Tibial nerve (tissue), 3 donors: Measurements from ENCODE around the gene SLC47A1.

Experiments used
- POLR2A ChIP-seq, 2 donors: fragments of 450-650 bp; IDR thresholded peaks; one replicate each; pipeline ENCODE4 v1.6.1; 2017; ENCODE audit warnings: antibody characterized with exemption in 2 of 2, mild to moderate bottlenecking in 2 of 2, moderate library complexity in 2 of 2
- TF ChIP-seq, protein P1 (sequence below), 5 experiments: fragments of 200-600 bp in 3 of 5; fragments of 450-650 bp in 2 of 5; sonication (generic) in 3 of 5; IDR thresholded peaks; one replicate each; pipeline ENCODE4 v1.5.1; 2016 to 2019; ENCODE audit warnings: antibody characterized with exemption in 5 of 5, mild to moderate bottlenecking in 3 of 5, moderate library complexity in 2 of 5

- TF ChIP-seq, protein P1, sequence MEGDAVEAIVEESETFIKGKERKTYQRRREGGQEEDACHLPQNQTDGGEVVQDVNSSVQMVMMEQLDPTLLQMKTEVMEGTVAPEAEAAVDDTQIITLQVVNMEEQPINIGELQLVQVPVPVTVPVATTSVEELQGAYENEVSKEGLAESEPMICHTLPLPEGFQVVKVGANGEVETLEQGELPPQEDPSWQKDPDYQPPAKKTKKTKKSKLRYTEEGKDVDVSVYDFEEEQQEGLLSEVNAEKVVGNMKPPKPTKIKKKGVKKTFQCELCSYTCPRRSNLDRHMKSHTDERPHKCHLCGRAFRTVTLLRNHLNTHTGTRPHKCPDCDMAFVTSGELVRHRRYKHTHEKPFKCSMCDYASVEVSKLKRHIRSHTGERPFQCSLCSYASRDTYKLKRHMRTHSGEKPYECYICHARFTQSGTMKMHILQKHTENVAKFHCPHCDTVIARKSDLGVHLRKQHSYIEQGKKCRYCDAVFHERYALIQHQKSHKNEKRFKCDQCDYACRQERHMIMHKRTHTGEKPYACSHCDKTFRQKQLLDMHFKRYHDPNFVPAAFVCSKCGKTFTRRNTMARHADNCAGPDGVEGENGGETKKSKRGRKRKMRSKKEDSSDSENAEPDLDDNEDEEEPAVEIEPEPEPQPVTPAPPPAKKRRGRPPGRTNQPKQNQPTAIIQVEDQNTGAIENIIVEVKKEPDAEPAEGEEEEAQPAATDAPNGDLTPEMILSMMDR (IDR thresholded peaks at IDR 0.05): no peak
- TF ChIP-seq POLR2A (IDR thresholded peaks at IDR 0.05): no peak
Measured at GRCh38 chr17:19619705-19620325, 86.2 kb downstream of the SLC47A1 start.
